Measurements from ENCODE around the gene MAPK8IP2.

MAPK8IP2 gene

GRCh38 chr22:50567721-50568252 is 32.8 kb upstream of the MAPK8IP2 start:
- Histone ChIP-seq H2AFZ (ENCODE audit: low read depth, low read length, severe bottlenecking) (no peak overlapping the region), H3K9ac (ENCODE audit: low read length) (no peak overlapping the region), H3K36me3 (ENCODE audit: low read length) (peaks cover 4% of the 10 kb centered on the region; the same call in 1 of the 2 replicates), H3K79me2 (ENCODE audit: insufficient read depth, low read length) (no peaks in the 10 kb centered on the region), H3K27me3 (ENCODE audit: low read length) (no peaks in the 10 kb centered on the region), H3K4me2 (ENCODE audit: low read depth, low read length, poor library complexity, severe bottlenecking) (no peak overlapping the region), H3K9me2 (replicated peaks; ENCODE audit: insufficient read depth, low read length) (no peaks in the 10 kb centered on the region), H3K4me3 (ENCODE audit: insufficient read depth, low read length, poor library complexity, severe bottlenecking) (no peak overlapping the region), H4K20me1 (ENCODE audit: low read depth, low read length) (no peaks in the 10 kb centered on the region), H3F3A (ENCODE audit: insufficient read depth) (peaks cover 3% of the 10 kb centered on the region; the same call in 1 of the 2 replicates), H3K9me3 (ENCODE audit: insufficient read depth, low read length) (no peaks in the 10 kb centered on the region), H3K27ac (ENCODE audit: low read depth, low read length) (no peak overlapping the region)
- no peak for TF ChIP-seq EZH2phosphoT487 (conservative IDR thresholded peaks at IDR 0.05; ENCODE audit: low read length)
- TF ChIP-seq, protein P1, sequence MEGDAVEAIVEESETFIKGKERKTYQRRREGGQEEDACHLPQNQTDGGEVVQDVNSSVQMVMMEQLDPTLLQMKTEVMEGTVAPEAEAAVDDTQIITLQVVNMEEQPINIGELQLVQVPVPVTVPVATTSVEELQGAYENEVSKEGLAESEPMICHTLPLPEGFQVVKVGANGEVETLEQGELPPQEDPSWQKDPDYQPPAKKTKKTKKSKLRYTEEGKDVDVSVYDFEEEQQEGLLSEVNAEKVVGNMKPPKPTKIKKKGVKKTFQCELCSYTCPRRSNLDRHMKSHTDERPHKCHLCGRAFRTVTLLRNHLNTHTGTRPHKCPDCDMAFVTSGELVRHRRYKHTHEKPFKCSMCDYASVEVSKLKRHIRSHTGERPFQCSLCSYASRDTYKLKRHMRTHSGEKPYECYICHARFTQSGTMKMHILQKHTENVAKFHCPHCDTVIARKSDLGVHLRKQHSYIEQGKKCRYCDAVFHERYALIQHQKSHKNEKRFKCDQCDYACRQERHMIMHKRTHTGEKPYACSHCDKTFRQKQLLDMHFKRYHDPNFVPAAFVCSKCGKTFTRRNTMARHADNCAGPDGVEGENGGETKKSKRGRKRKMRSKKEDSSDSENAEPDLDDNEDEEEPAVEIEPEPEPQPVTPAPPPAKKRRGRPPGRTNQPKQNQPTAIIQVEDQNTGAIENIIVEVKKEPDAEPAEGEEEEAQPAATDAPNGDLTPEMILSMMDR (IDR thresholded peaks at IDR 0.05; ENCODE audit: insufficient read depth, low read length, poor library complexity, severe bottlenecking): no peak

GRCh38 chr22:50568626-50569025 is 32.0 kb upstream of the MAPK8IP2 start:
- Histone ChIP-seq H2AFZ (ENCODE audit: low read depth, low read length, severe bottlenecking) (no peak overlapping the region), H3K27me3 (ENCODE audit: low read length) (no peaks in the 10 kb centered on the region), H3K27ac (ENCODE audit: low read depth, low read length) (no peak overlapping the region), H3K36me3 (ENCODE audit: low read length) (peaks cover 4% of the 10 kb centered on the region; the same call in 1 of the 2 replicates), H3K79me2 (ENCODE audit: insufficient read depth, low read length) (no peaks in the 10 kb centered on the region), H3K9ac (ENCODE audit: low read length) (no peak overlapping the region), H3K9me3 (ENCODE audit: insufficient read depth, low read length) (no peaks in the 10 kb centered on the region), H3K4me2 (ENCODE audit: low read depth, low read length, poor library complexity, severe bottlenecking) (no peak overlapping the region), H3K4me3 (ENCODE audit: insufficient read depth, low read length, poor library complexity, severe bottlenecking) (no peak overlapping the region), H3F3A (ENCODE audit: insufficient read depth) (peaks cover 3% of the 10 kb centered on the region; the same call in 1 of the 2 replicates), H4K20me1 (ENCODE audit: low read depth, low read length) (no peaks in the 10 kb centered on the region), H3K9me2 (replicated peaks; ENCODE audit: insufficient read depth, low read length) (no peaks in the 10 kb centered on the region)
- TF ChIP-seq, protein P1 (IDR thresholded peaks at IDR 0.05; ENCODE audit: insufficient read depth, low read length, poor library complexity, severe bottlenecking): no peak
- no peak for TF ChIP-seq EZH2phosphoT487 (conservative IDR thresholded peaks at IDR 0.05; ENCODE audit: low read length)

DNA sequence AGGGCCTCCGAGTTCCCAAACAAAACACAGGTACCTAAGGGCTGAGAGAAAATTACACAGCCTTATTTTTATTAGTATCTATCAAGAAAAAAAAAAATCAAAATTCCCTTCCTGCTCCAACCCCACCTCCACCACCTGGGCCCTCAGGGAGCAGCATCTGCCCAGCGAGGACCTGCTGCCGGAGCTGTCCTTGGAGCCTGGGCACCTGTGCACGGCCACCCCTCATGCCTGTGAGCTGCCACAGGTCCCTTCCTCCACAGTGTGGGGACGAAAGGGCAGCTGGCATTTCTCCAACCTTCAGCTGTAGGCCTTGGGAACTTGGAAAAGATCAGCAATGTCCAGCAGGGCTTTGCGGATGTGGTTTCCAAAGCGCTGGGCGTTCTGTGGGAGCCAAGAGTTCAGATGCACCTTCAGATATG is 31.5 kb upstream of the MAPK8IP2 start:
- no peaks in the 10 kb centered on the region for H3K9me3 ChIP-seq (ENCODE audit: insufficient read depth, low read length)
- no peak overlapping the region for H3K27ac ChIP-seq (ENCODE audit: low read depth, low read length)
- no peak for TF ChIP-seq EZH2phosphoT487 (conservative IDR thresholded peaks at IDR 0.05; ENCODE audit: low read length)
- TF ChIP-seq, protein P1 (IDR thresholded peaks at IDR 0.05; ENCODE audit: insufficient read depth, low read length, poor library complexity, severe bottlenecking): no peak
- H3K4me3 ChIP-seq (ENCODE audit: insufficient read depth, low read length, poor library complexity, severe bottlenecking): no peak overlapping the region
- no peaks in the 10 kb centered on the region for H3K9me2 ChIP-seq (replicated peaks; ENCODE audit: insufficient read depth, low read length)
- H3K4me2 ChIP-seq (ENCODE audit: low read depth, low read length, poor library complexity, severe bottlenecking): no peak overlapping the region
- peaks cover 4% of the 10 kb centered on the region; the same call in 1 of the 2 replicates for H3K36me3 ChIP-seq (ENCODE audit: low read length)
- no peaks in the 10 kb centered on the region for H3K27me3 ChIP-seq (ENCODE audit: low read length)
- H3F3A ChIP-seq (ENCODE audit: insufficient read depth): peaks cover 3% of the 10 kb centered on the region; the same call in 1 of the 2 replicates
- no peaks in the 10 kb centered on the region for H3K79me2 ChIP-seq (ENCODE audit: insufficient read depth, low read length)
- no peak overlapping the region for H3K9ac ChIP-seq (ENCODE audit: low read length)
- no peaks in the 10 kb centered on the region for H4K20me1 ChIP-seq (ENCODE audit: low read depth, low read length)
- no peak overlapping the region for H2AFZ ChIP-seq (ENCODE audit: low read depth, low read length, severe bottlenecking)
